HepG2 (cell line): ENCODE measurements around the gene C3orf18. TPM values are rescaled to one million over a fixed set of nuclear protein-coding genes. Genes with fewer than 3 reads are reported as not detected.
A peak's percentile ranks its signal among the peaks of the same experiment; 100 is the strongest.

ENCODE experiments used
- ARNT2 ChIP-seq: sonication (generic); formaldehyde crosslinking; IDR thresholded peaks from 2 replicates; pipeline ENCODE4 v1.8.0; 2022; ENCODE audit warnings: mild to moderate bottlenecking, low read depth, missing genetic modification reagents, moderate library complexity
- CBX1 ChIP-seq: IDR thresholded peaks from one replicate; pipeline ENCODE4 v1.6.1; 2016; ENCODE audit warnings: antibody characterized with exemption, low read depth
- IRF2 ChIP-seq: IDR thresholded peaks from 2 replicates; pipeline ENCODE4 v1.6.1; 2018; ENCODE audit warnings: missing genetic modification reagents, missing compliant biosample characterization
- KLF13 ChIP-seq: sonication (generic); formaldehyde crosslinking; IDR thresholded peaks from 2 replicates; pipeline ENCODE4 v1.4.0; 2020; ENCODE audit warnings: mild to moderate bottlenecking, missing genetic modification reagents
- MTA3 ChIP-seq: sonication (generic); formaldehyde crosslinking; IDR thresholded peaks from 2 replicates; pipeline ENCODE4 v1.4.0; 2020; ENCODE audit warnings: missing genetic modification reagents
- MXD4 ChIP-seq: IDR thresholded peaks from 2 replicates; pipeline ENCODE4 v1.6.1; 2016; ENCODE audit warnings: mild to moderate bottlenecking, missing biosample characterization, missing genetic modification reagents
- PCBP1 ChIP-seq: fragments of 200-400 bp; formaldehyde crosslinking; IDR thresholded peaks from 2 replicates; pipeline ENCODE4 v1.6.1; 2017; ENCODE audit warnings: mild to moderate bottlenecking, low read depth, low read length, borderline replicate concordance
- PHF8 ChIP-seq: sonication (generic); formaldehyde crosslinking; IDR thresholded peaks from 2 replicates; pipeline ENCODE4 v1.5.0; 2020; ENCODE audit warnings: missing genetic modification reagents
- SALL2 ChIP-seq: sonication (generic); formaldehyde crosslinking; IDR thresholded peaks from 2 replicates; pipeline ENCODE4 v1.8.1; 2023; ENCODE audit warnings: mild to moderate bottlenecking, missing genetic modification reagents, inconsistent platforms
- TOPORS ChIP-seq: sonication (generic); formaldehyde crosslinking; IDR thresholded peaks from 2 replicates; pipeline ENCODE4 v1.8.0; 2023; ENCODE audit warnings: mild to moderate bottlenecking, missing genetic modification reagents
- ZFP41 ChIP-seq: sonication (generic); formaldehyde crosslinking; IDR thresholded peaks from 2 replicates; pipeline ENCODE4 v1.4.0; 2020; ENCODE audit warnings: mild to moderate bottlenecking, missing genetic modification reagents, borderline replicate concordance
- ZFP82 ChIP-seq: sonication (generic); formaldehyde crosslinking; IDR thresholded peaks from 2 replicates; pipeline ENCODE4 v1.5.1; 2020; ENCODE audit warnings: mild to moderate bottlenecking, missing genetic modification reagents, borderline replicate concordance
- ZFX ChIP-seq: sonication (generic); formaldehyde crosslinking; IDR thresholded peaks from 2 replicates; pipeline ENCODE4 v1.4.0; 2020; ENCODE audit warnings: mild to moderate bottlenecking, low read depth, missing genetic modification reagents, moderate library complexity
- ZNF709 ChIP-seq: sonication (generic); formaldehyde crosslinking; IDR thresholded peaks from 2 replicates; pipeline ENCODE4 v1.5.0; 2020; ENCODE audit warnings: mild to moderate bottlenecking, missing genetic modification reagents
- ZNF781 ChIP-seq: sonication (generic); formaldehyde crosslinking; IDR thresholded peaks from 2 replicates; pipeline ENCODE4 v1.5.1; 2020; ENCODE audit warnings: borderline replicate concordance, mild to moderate bottlenecking, missing genetic modification reagents; ENCODE audit errors: not compliant biosample characterization
- ZNF782 ChIP-seq: sonication (generic); formaldehyde crosslinking; IDR thresholded peaks from 2 replicates; pipeline ENCODE4 v1.4.0; 2020; ENCODE audit warnings: missing genetic modification reagents, mild to moderate bottlenecking, borderline replicate concordance
- polyA plus RNA-seq, 8 experiments: library from polyadenylated mRNA; depleted of rRNA in 3 of 8; stranded (reverse) in 7 of 8; unstranded in 1 of 8; fragments of >200 nt; fragmentation: Illumina TruSeq in 4 of 8; extraction: Trizol in 4 of 8; gene quantifications; 2 replicates each; pipeline versions ENCODE4 v1.2.1 to v1.2.3, GENCODE V29; 2011 to 2016; ENCODE audit warnings: low read depth in 4 of 8, missing spikeins in 1 of 8, mixed read lengths in 1 of 8; ENCODE audit not compliant: insufficient read depth in 1 of 8
- total RNA-seq, 5 experiments: library from RNA; depleted of rRNA; stranded (reverse); fragments of >200 nt; fragmentation: Illumina TruSeq; extraction: Trizol; gene quantifications; 2 replicates each; pipeline ENCODE4 v1.2.3, GENCODE V29; 2016; ENCODE audit warnings: low read depth in 1 of 5
- TF ChIP-seq, protein P1 (sequence below): sonication (generic); formaldehyde crosslinking; IDR thresholded peaks from 2 replicates; pipeline ENCODE4 v1.4.0; 2020; ENCODE audit warnings: missing genetic modification reagents, mild to moderate bottlenecking, borderline replicate concordance
- TF ChIP-seq, protein P2 (sequence below): sonication (generic); formaldehyde crosslinking; IDR thresholded peaks from 2 replicates; pipeline ENCODE4 v1.9.0; 2022; ENCODE audit warnings: missing genetic modification reagents, mild to moderate bottlenecking, borderline replicate concordance
- TF ChIP-seq, protein P3 (sequence below): sonication (generic); formaldehyde crosslinking; IDR thresholded peaks from 2 replicates; pipeline ENCODE4 v1.4.0; 2020; ENCODE audit warnings: missing genetic modification reagents
- TF ChIP-seq, protein P4 (sequence below): IDR thresholded peaks from 2 replicates; pipeline ENCODE4 v1.6.1; 2016; ENCODE audit warnings: missing compliant biosample characterization, missing genetic modification reagents, borderline replicate concordance

The C3orf18 gene
- total and polyA plus RNA-seq, 2 of the 13 experiments (the other 11 are each of a cell fraction or from before 2014, with no cell fraction given): 1.6 to 4.8 TPM

DNA sequence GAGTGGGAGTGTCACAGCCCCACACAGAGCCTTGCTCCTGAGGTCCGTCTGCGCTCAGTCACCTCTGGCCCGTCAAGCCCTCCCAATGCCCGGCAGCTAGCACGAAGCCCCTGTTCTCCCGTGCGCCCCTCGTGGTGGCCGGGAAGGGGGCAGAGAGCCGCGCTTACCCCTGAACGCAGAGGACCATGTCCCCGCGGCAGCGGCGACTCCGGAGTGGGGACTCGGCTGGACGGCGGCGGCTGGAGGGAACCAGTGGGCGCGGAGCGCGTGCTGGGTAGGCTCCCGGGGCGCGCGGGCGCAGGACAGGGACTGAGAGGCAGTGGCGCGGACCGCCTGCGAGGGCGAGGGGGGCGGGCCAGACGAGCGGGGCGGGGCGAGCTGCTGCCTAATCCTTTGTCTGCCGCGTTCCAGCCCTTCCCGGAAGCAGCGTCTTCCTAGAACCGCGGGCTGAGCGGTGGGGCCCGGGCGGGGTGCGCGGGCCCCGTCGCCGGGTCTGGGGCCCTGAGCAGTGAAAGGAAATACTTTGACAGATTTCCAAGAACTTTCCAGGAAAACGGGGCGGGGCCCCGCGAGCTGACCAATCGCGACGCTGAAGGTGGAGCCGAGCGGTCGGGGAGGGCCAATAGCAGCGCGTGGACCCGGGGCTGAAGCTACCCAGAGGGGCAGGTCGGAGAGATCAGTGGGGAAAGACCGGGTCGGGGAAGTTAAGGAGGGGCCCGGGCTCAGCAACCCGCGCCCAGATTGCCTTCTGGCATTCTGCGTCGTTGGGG is 44.1 kb upstream of the C3orf18 start, which contains the start of gene CISH (continued):
- TF ChIP-seq, protein P1, sequence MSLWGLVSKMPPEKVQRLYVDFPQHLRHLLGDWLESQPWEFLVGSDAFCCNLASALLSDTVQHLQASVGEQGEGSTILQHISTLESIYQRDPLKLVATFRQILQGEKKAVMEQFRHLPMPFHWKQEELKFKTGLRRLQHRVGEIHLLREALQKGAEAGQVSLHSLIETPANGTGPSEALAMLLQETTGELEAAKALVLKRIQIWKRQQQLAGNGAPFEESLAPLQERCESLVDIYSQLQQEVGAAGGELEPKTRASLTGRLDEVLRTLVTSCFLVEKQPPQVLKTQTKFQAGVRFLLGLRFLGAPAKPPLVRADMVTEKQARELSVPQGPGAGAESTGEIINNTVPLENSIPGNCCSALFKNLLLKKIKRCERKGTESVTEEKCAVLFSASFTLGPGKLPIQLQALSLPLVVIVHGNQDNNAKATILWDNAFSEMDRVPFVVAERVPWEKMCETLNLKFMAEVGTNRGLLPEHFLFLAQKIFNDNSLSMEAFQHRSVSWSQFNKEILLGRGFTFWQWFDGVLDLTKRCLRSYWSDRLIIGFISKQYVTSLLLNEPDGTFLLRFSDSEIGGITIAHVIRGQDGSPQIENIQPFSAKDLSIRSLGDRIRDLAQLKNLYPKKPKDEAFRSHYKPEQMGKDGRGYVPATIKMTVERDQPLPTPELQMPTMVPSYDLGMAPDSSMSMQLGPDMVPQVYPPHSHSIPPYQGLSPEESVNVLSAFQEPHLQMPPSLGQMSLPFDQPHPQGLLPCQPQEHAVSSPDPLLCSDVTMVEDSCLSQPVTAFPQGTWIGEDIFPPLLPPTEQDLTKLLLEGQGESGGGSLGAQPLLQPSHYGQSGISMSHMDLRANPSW (CRISPR knock-in tag): 0 out of 2 replicates have a peak, but pooled peaks have one; percentile 43
- TF ChIP-seq ZFX (CRISPR knock-in tag) (peak; percentile 67), MTA3 (CRISPR knock-in tag) (no peak), PCBP1 (no peak), ARNT2 (CRISPR knock-in tag) (peak; percentile 84; the same call in 1 of the 2 replicates), IRF2 (CRISPR knock-in tag) (0 out of 2 replicates have a peak, but pooled peaks have one; percentile 37), KLF13 (CRISPR knock-in tag) (no peak; the same call in 1 of the 2 replicates), ZNF709 (0 out of 2 replicates have a peak, but pooled peaks have one; percentile 21), MXD4 (CRISPR knock-in tag) (peak; percentile 41; the same call in 1 of the 2 replicates), ZFP41 (CRISPR knock-in tag) (0 out of 2 replicates have a peak, but pooled peaks have one; percentile 57), TOPORS (CRISPR knock-in tag) (peak; percentile 71), ZNF782 (peak; percentile 33; the same call in 1 of the 2 replicates), CBX1 (no peak), ZFP82 (CRISPR knock-in tag) (peak; percentile 62; the same call in 1 of the 2 replicates), SALL2 (CRISPR knock-in tag) (peak; percentile 83), ZNF781 (CRISPR knock-in tag) (peak; percentile 55), PHF8 (CRISPR knock-in tag) (peak; percentile 47)
- TF ChIP-seq, protein P2, sequence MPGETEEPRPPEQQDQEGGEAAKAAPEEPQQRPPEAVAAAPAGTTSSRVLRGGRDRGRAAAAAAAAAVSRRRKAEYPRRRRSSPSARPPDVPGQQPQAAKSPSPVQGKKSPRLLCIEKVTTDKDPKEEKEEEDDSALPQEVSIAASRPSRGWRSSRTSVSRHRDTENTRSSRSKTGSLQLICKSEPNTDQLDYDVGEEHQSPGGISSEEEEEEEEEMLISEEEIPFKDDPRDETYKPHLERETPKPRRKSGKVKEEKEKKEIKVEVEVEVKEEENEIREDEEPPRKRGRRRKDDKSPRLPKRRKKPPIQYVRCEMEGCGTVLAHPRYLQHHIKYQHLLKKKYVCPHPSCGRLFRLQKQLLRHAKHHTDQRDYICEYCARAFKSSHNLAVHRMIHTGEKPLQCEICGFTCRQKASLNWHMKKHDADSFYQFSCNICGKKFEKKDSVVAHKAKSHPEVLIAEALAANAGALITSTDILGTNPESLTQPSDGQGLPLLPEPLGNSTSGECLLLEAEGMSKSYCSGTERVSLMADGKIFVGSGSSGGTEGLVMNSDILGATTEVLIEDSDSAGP (CRISPR knock-in tag): peak; percentile 64
- TF ChIP-seq, protein P3, sequence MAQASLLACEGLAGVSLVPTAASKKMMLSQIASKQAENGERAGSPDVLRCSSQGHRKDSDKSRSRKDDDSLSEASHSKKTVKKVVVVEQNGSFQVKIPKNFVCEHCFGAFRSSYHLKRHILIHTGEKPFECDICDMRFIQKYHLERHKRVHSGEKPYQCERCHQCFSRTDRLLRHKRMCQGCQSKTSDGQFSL (CRISPR knock-in tag): no peak
- TF ChIP-seq, protein P4, sequence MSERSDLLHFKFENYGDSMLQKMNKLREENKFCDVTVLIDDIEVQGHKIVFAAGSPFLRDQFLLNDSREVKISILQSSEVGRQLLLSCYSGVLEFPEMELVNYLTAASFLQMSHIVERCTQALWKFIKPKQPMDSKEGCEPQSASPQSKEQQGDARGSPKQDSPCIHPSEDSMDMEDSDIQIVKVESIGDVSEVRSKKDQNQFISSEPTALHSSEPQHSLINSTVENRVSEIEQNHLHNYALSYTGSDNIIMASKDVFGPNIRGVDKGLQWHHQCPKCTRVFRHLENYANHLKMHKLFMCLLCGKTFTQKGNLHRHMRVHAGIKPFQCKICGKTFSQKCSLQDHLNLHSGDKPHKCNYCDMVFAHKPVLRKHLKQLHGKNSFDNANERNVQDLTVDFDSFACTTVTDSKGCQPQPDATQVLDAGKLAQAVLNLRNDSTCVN (CRISPR knock-in tag): no peak
